HUES48 (cell line): ENCODE measurements around the gene SNU13.
"Not testable (repeated sequence)": the region's sequence is repeated elsewhere in the genome, so short reads cannot be mapped to it uniquely, and the experiment has no call there.

Experiments
- H3K27ac ChIP-seq: one replicate; pipeline ENCODE4 v1.7.0; 2013; ENCODE audit warnings: low read depth, low read length, inconsistent platforms
- H3K27me3 ChIP-seq: 2 replicates; pipeline ENCODE4 v1.6.1; 2013; ENCODE audit warnings: mild to moderate bottlenecking, low read length; ENCODE audit not compliant: control insufficient read depth, insufficient read depth
- H3K36me3 ChIP-seq: 2 replicates; pipeline ENCODE4 v1.6.1; 2013; ENCODE audit warnings: low read length; ENCODE audit not compliant: control insufficient read depth, insufficient read depth
- H3K4me1 ChIP-seq: 2 replicates; pipeline ENCODE4 v1.6.1; 2013; ENCODE audit warnings: mild to moderate bottlenecking, low read length; ENCODE audit not compliant: control insufficient read depth, insufficient read depth
- H3K4me3 ChIP-seq: 2 replicates; pipeline ENCODE4 v1.5.1; 2013; ENCODE audit warnings: mild to moderate bottlenecking, low read depth, low read length
- H3K9ac ChIP-seq: 2 replicates; pipeline ENCODE4 v1.6.1; 2013; ENCODE audit warnings: mild to moderate bottlenecking, low read depth, low read length, moderate library complexity
- H3K9me3 ChIP-seq: 2 replicates; pipeline ENCODE4 v1.6.1; 2013; ENCODE audit warnings: low read length; ENCODE audit not compliant: control insufficient read depth, insufficient read depth

The SNU13 gene

DNA sequence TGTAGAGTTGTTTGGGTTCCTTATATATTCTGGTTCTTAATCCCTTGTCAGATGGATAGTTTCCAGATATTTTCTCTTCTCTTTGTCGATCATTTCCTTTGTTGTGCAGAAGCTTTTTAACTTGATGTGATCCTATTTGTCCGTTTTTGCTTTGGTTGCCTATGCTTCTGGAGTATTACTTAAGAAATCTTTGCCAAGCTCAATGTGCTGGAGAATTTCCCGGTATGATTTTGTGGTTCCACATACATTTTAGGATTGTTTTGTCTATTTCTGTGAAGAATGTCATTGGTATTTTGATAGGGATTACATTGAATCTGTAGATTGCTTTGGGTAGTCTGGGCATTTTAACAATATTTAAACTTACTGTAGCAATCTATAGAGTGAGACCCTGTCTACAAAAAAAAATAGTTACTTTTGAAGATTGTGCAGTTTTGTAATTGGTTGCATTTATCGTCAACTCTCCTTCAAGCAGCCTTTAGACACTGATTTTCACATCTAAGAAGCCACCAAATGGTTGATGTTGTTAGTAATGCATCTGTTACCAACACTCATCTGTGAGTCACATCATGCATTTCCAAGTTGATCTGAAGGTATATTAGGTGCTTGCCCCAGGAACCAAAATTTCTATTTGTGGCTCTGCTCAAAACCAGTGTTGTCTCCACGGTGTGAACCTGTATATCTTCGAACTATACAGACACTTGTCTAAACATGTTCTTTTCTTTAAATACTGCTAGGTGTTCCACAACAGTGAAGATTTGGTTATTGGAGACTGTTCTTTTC lies 46.1 kb downstream of the SNU13 start:
- Histone ChIP-seq H3K9ac (no peak overlapping the region), H3K4me1 (no peaks in the 10 kb centered on the region), H3K9me3 (no peaks in the 10 kb centered on the region), H3K36me3 (peaks cover 93% of the 10 kb centered on the region), H3K4me3 (no peak overlapping the region), H3K27ac (no peak overlapping the region), H3K27me3 (no peaks in the 10 kb centered on the region)

DNA sequence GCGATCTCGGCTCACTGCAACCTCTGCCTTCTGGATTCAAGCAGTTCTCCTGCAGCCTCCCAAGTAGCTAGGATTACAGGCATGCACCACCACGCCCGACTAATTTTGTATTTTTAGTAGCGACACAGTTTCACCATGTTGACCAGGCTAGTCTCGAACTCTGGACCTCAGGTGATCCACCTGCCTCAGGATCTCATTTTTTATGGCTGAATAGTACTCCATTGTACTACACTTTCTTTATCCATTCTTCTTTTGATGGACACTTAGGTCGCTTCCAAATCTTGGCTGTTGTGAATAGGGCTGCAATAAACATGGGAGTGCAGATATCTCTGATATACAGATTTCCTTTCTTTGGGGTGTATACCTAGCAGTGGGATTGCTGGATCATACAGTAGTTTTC lies 46.8 kb downstream of the SNU13 start:
- no peak overlapping the region for H3K9ac ChIP-seq
- no peaks in the 10 kb centered on the region for H3K27me3 ChIP-seq
- no peaks in the 10 kb centered on the region for H3K4me1 ChIP-seq
- no peak overlapping the region for H3K4me3 ChIP-seq
- H3K9me3 ChIP-seq = no peaks in the 10 kb centered on the region
- peaks cover 93% of the 10 kb centered on the region for H3K36me3 ChIP-seq
- H3K27ac ChIP-seq = no peak overlapping the region

DNA sequence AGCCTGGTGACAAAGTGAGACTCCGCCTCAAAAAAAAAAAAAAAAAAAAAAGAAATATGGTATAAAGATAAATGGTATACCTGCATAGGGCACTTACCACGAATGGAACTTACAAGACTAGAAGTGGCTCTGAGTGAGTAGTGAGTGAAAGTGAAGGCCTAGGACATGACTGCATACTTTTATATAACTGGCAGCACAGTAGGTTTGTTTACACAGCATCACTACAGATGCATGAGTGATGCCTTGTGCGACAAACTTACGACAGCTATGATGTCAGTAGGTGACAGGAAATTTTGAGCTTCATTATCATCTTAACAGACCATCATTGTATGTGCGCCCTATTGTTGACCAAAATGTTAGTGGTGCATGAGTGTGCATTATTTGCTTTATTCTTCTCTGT lies 49.9 kb downstream of the SNU13 start:
- Histone ChIP-seq H3K4me3 (no peak overlapping the region), H3K36me3 (peaks cover 96% of the 10 kb centered on the region), H3K27me3 (no peaks in the 10 kb centered on the region), H3K27ac (no peak overlapping the region), H3K9me3 (no peaks in the 10 kb centered on the region), H3K9ac (no peak overlapping the region), H3K4me1 (no peaks in the 10 kb centered on the region)

- Histone ChIP-seq H3K36me3 (peaks cover 97% of the 10 kb centered on the region), H3K9ac (no peak overlapping the region), H3K9me3 (no peaks in the 10 kb centered on the region), H3K27ac (no peak overlapping the region), H3K4me1 (no peaks in the 10 kb centered on the region), H3K27me3 (no peaks in the 10 kb centered on the region), H3K4me3 (no peak overlapping the region)
Measured at GRCh38 chr22:41638124-41638523, 50.5 kb downstream of the SNU13 start.

GRCh38 chr22:41637623-41638022 lies 51.0 kb downstream of the SNU13 start:
- not testable (repeated sequence) for H3K9me3 ChIP-seq, H3K4me3 ChIP-seq, H3K4me1 ChIP-seq, H3K9ac ChIP-seq, H3K27ac ChIP-seq, H3K27me3 ChIP-seq
- peaks cover 95% of the 10 kb centered on the region for H3K36me3 ChIP-seq

DNA sequence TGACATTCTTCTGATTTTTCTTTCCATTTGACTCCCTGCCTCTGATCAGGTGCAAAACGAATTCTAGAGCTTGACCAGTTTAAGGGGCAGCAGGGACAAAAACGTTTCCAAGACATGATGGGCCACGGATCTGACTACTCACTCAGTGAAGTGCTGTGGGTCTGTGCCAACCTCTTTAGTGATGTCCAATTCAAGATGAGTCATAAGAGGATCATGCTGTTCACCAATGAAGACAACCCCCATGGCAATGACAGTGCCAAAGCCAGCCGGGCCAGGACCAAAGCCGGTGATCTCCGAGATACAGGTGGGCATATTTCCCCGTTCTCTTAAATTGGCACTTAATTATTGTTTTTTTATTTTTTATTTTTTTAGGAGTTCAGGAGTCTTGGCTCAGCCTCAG lies 52.2 kb downstream of the SNU13 start:
- no peaks in the 10 kb centered on the region for H3K4me1 ChIP-seq
- H3K4me3 ChIP-seq = no peak overlapping the region
- H3K36me3 ChIP-seq = peaks cover 91% of the 10 kb centered on the region
- no peak overlapping the region for H3K9ac ChIP-seq
- H3K27me3 ChIP-seq = no peaks in the 10 kb centered on the region
- H3K27ac ChIP-seq = no peak overlapping the region
- no peaks in the 10 kb centered on the region for H3K9me3 ChIP-seq

- not testable (repeated sequence) for H3K9me3 ChIP-seq, H3K4me3 ChIP-seq, H3K27me3 ChIP-seq, H3K4me1 ChIP-seq, H3K27ac ChIP-seq, H3K9ac ChIP-seq
- H3K36me3 ChIP-seq = peaks cover 83% of the 10 kb centered on the region
Measured at GRCh38 chr22:41634610-41635009, 54.1 kb downstream of the SNU13 start.

- H3K27ac ChIP-seq, H3K9ac ChIP-seq, H3K4me1 ChIP-seq, H3K27me3 ChIP-seq, H3K4me3 ChIP-seq, H3K9me3 ChIP-seq: not testable (repeated sequence)
- H3K36me3 ChIP-seq = peaks cover 84% of the 10 kb centered on the region
Measured at GRCh38 chr22:41631615-41632014, 57.1 kb downstream of the SNU13 start.

GRCh38 chr22:41631115-41631514 lies 57.6 kb downstream of the SNU13 start:
- H3K36me3 ChIP-seq = peaks cover 84% of the 10 kb centered on the region
- H3K9ac ChIP-seq, H3K9me3 ChIP-seq, H3K4me1 ChIP-seq, H3K27me3 ChIP-seq, H3K27ac ChIP-seq, H3K4me3 ChIP-seq: not testable (repeated sequence)

GRCh38 chr22:41625577-41625976 lies 63.1 kb downstream of the SNU13 start:
- no peaks in the 10 kb centered on the region for H3K27me3 ChIP-seq
- H3K4me1 ChIP-seq = peaks cover 4% of the 10 kb centered on the region; the same call in 1 of the 2 replicates
- peaks cover 80% of the 10 kb centered on the region for H3K36me3 ChIP-seq
- H3K27ac ChIP-seq = no peak overlapping the region
- H3K4me3 ChIP-seq = no peak overlapping the region
- no peak overlapping the region for H3K9ac ChIP-seq
- peaks cover 6% of the 10 kb centered on the region for H3K9me3 ChIP-seq
